ENCODE data around the gene PSMC3. TPM values are rescaled to one million over a fixed set of nuclear protein-coding genes. Genes with fewer than 3 reads are reported as not detected.

The PSMC3 gene
- total RNA-seq, 2 donors from 2014 or later: 122 to 160 TPM

DNA sequence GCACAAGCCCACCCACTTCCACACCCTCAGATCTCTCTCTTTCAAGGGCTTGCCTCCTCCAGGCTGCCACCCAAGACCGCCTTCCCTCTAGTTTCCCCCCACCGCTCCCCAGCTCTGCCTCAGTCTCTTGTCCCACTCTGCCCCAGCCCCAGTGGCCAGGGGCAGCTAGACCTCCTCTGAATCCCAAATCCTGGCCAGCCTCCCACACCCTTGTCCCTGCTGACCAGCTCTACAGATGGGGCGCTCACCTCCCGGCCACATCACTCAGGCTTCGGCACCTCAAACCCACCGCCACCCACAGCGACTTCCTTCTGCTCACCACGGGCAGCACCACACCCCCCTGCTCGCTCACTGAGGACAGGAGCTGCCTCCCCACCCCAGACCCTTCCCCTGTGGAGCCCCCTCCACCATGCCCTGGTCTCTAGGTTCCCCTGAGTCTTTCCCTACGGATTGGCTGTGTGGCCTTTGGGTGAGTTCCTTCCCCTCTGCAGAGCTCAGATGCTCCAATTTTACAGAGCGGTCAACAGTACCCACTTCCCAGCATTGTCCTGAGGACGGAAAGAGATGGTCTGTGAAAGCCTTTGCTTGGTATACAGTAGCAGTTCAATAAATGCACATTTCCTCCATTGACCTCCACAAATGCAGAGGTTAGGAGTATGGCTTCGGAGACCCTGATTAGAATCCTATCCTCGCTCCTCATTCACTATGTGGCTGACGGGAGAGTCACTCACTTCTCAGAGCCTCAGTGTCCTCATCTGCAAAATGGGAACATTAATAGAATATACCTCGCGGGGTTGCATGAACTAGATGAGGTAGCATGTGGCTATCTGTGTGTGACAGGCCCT is 36.4 kb downstream of the PSMC3 start:
- TF ChIP-seq, protein P1, sequence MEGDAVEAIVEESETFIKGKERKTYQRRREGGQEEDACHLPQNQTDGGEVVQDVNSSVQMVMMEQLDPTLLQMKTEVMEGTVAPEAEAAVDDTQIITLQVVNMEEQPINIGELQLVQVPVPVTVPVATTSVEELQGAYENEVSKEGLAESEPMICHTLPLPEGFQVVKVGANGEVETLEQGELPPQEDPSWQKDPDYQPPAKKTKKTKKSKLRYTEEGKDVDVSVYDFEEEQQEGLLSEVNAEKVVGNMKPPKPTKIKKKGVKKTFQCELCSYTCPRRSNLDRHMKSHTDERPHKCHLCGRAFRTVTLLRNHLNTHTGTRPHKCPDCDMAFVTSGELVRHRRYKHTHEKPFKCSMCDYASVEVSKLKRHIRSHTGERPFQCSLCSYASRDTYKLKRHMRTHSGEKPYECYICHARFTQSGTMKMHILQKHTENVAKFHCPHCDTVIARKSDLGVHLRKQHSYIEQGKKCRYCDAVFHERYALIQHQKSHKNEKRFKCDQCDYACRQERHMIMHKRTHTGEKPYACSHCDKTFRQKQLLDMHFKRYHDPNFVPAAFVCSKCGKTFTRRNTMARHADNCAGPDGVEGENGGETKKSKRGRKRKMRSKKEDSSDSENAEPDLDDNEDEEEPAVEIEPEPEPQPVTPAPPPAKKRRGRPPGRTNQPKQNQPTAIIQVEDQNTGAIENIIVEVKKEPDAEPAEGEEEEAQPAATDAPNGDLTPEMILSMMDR (IDR thresholded peaks at IDR 0.05): no peak
- Histone ChIP-seq H3K4me1 (ENCODE audit: control insufficient read depth in 1 of 2, low read depth in 2 of 2) (no peaks in the 10 kb centered on the region), H3K4me3 (no peak overlapping the region), H3K36me3 (no peaks in the 10 kb centered on the region), H3K9me3 (no peaks in the 10 kb centered on the region), H3K27me3 (replicated peaks; ENCODE audit: insufficient read depth) (no peaks in the 10 kb centered on the region), H3K27ac (peak overlapping the region in 1 of 2 donors; percentile 45)
- ATAC-seq (ENCODE audit: insufficient number of reproducible peaks, low FRiP score, low read depth): no peak
- no peak for DNase-seq (ENCODE audit: low spot score)

DNA sequence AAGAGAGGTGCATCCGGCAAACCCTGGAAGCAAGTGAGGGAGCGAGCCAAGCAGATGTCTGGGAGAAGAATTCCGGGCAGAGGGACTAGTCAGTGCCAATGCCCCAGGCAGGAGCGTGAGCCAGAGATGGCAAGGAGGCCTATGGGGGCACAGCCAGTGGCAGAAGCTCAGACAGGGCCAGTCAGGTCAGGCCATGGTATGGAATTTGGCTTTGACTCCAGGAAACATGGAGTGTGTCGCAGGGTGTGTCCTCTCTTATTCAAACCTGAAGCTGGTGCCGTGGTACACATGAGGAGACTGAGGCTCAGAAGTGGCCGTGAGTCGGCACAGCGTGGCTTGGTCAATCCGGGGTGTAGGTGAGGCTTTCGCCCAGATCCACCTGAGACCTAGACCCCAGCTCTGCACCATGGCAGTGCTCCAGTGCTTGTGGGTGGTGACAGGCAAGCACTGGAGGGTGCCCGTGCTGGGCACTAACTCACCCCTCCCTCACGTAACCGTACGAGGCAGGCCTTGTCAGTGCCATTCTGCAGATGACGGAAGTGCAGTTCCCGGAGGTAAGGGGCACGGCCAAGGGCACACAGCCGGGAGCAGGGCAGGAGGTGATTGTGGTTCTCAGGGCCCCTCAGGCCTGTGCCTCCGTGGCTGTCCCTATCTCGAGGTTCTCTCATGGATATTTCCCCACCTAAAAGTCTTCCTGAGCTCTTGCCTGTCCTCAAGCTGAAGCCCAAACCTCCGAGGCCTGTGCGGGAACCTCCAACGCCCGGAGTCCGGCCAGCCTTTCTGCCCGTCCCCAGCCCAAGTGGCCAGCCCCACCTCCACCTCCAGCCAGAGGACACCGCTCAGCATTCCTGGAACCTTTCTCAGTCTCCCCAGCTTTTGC is 37.3 kb downstream of the PSMC3 start:
- DNase-seq (ENCODE audit: low spot score) (no peak), ATAC-seq (ENCODE audit: insufficient number of reproducible peaks, low FRiP score, low read depth) (no peak)
- H3K9me3 ChIP-seq: no peaks in the 10 kb centered on the region
- H3K4me1 ChIP-seq (ENCODE audit: control insufficient read depth in 1 of 2, low read depth in 2 of 2): no peaks in the 10 kb centered on the region
- H3K27me3 ChIP-seq (replicated peaks; ENCODE audit: insufficient read depth): no peaks in the 10 kb centered on the region
- H3K4me3 ChIP-seq: no peak overlapping the region
- TF ChIP-seq, protein P1 (IDR thresholded peaks at IDR 0.05): no peak
- H3K36me3 ChIP-seq: no peaks in the 10 kb centered on the region
- peak overlapping the region in 1 of 2 donors; percentile 12 for H3K27ac ChIP-seq

GRCh38 chr11:47387944-47388696 is 38.1 kb downstream of the PSMC3 start:
- Histone ChIP-seq H3K4me1 (ENCODE audit: control insufficient read depth in 1 of 2, low read depth in 2 of 2) (no peaks in the 10 kb centered on the region), H3K9me3 (no peaks in the 10 kb centered on the region), H3K36me3 (no peaks in the 10 kb centered on the region), H3K27ac (peak overlapping the region in 1 of 2 donors; percentile 12), H3K4me3 (no peak overlapping the region), H3K27me3 (replicated peaks; ENCODE audit: insufficient read depth) (no peaks in the 10 kb centered on the region)
- TF ChIP-seq, protein P1 (IDR thresholded peaks at IDR 0.05): no peak
- no peak for DNase-seq (ENCODE audit: low spot score)
- ATAC-seq (ENCODE audit: insufficient number of reproducible peaks, low FRiP score, low read depth): no peak

GRCh38 chr11:47384498-47384897 is 41.7 kb downstream of the PSMC3 start:
- H3K27me3 ChIP-seq (replicated peaks; ENCODE audit: insufficient read depth): no peaks in the 10 kb centered on the region
- no peaks in the 10 kb centered on the region for H3K4me1 ChIP-seq (ENCODE audit: control insufficient read depth in 1 of 2, low read depth in 2 of 2)
- no peaks in the 10 kb centered on the region for H3K36me3 ChIP-seq
- H3K4me3 ChIP-seq: no peak overlapping the region
- no peaks in the 10 kb centered on the region for H3K9me3 ChIP-seq
- H3K27ac ChIP-seq: no peak overlapping the region
- ATAC-seq (ENCODE audit: insufficient number of reproducible peaks, low FRiP score, low read depth): no peak
- DNase-seq (ENCODE audit: low spot score): no peak
- TF ChIP-seq, protein P1 (IDR thresholded peaks at IDR 0.05): no peak
